ENCODE results near the gene PRKCZ.

DNA sequence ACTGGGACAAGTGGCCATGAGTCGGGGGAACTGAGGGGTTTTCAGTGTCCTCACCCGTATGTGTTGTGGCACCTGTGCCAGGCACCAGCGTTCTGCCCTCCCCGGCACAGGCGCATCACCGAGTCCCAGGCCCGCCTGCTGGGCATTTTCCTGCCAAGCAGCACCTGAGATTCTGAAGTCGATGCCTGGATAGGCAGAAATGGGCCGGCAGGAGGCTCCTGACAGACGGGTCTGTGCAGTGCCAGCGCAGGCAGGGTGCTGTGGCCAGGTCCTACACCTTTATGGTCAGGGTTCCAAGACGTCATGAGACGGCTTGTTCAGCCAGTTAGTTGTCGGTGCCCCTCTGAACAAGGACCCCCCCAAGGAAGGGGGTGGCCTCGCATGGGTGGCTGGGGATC is 133.7 kb downstream of the PRKCZ start:
- TF ChIP-seq, protein P1, sequence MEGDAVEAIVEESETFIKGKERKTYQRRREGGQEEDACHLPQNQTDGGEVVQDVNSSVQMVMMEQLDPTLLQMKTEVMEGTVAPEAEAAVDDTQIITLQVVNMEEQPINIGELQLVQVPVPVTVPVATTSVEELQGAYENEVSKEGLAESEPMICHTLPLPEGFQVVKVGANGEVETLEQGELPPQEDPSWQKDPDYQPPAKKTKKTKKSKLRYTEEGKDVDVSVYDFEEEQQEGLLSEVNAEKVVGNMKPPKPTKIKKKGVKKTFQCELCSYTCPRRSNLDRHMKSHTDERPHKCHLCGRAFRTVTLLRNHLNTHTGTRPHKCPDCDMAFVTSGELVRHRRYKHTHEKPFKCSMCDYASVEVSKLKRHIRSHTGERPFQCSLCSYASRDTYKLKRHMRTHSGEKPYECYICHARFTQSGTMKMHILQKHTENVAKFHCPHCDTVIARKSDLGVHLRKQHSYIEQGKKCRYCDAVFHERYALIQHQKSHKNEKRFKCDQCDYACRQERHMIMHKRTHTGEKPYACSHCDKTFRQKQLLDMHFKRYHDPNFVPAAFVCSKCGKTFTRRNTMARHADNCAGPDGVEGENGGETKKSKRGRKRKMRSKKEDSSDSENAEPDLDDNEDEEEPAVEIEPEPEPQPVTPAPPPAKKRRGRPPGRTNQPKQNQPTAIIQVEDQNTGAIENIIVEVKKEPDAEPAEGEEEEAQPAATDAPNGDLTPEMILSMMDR (IDR thresholded peaks at IDR 0.05) = no peak
- TF ChIP-seq POLR2A (IDR thresholded peaks at IDR 0.05) = no peak
